Heart left ventricle (tissue), 13 donors: ENCODE measurements around the gene RAD54L.

Experiments
- POLR2A ChIP-seq, 2 donors: fragments of 450-650 bp; IDR thresholded peaks; one replicate each; pipeline ENCODE4 v1.6.1; 2017; ENCODE audit warnings: antibody characterized with exemption in 2 of 2, mild to moderate bottlenecking in 2 of 2, moderate library complexity in 2 of 2
- TF ChIP-seq, protein P1 (sequence below), 12 donors: fragments of 200-600 bp; sonication (generic) in 4 of 12; IDR thresholded peaks; one replicate each; pipeline versions ENCODE4 v1.5.0 to v1.8.0; 2018 to 2022; ENCODE audit warnings: antibody characterized with exemption in 12 of 12, mild to moderate bottlenecking in 5 of 12
- donor health status: ischemic (EF 13 %, LVEDD 7.1; RV severe dilation, severe dysfunction).
- donor health status: DM: no; HTN: yes; CAD: no.
- donor health status: DM: no; HTN: no; CAD: no.
- donor health status: ischemic (EF 25% LVEDD 6.9; RV normal size, moderate dysfunction).
- donor health status: ischemic (EF 25% LVEDD 5.7; RV mildly dilated, moderate dysfunction).
- donor health status: ischemic (EF 35%, LVEDD 5.7; RV mildly dilated, moderate dysfunction).
- donor health status: nonischemic (EF 11% LVEDD 7.7; RV severe dilation, severe dysfunction).
- donor health status: DM: yes; HTN: yes; CAD: no.
- donor health status: PGD.
- donor health status: ischemic (EF 29% LVEDD 5.4; RV normal size, mild dysfunction).
- donor health status: nonischemic (EF 23%, LVEDD 6.1; RV moderate dilation, normal function).

GRCh38 chr1:46288485-46289133 lies 41.0 kb downstream of the RAD54L start:
- TF ChIP-seq, protein P1, sequence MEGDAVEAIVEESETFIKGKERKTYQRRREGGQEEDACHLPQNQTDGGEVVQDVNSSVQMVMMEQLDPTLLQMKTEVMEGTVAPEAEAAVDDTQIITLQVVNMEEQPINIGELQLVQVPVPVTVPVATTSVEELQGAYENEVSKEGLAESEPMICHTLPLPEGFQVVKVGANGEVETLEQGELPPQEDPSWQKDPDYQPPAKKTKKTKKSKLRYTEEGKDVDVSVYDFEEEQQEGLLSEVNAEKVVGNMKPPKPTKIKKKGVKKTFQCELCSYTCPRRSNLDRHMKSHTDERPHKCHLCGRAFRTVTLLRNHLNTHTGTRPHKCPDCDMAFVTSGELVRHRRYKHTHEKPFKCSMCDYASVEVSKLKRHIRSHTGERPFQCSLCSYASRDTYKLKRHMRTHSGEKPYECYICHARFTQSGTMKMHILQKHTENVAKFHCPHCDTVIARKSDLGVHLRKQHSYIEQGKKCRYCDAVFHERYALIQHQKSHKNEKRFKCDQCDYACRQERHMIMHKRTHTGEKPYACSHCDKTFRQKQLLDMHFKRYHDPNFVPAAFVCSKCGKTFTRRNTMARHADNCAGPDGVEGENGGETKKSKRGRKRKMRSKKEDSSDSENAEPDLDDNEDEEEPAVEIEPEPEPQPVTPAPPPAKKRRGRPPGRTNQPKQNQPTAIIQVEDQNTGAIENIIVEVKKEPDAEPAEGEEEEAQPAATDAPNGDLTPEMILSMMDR (IDR thresholded peaks at IDR 0.05) = no peak
- TF ChIP-seq POLR2A (IDR thresholded peaks at IDR 0.05) = no peak
